Mucosa of stomach (tissue), 1 donor: Measurements from ENCODE around the gene CENPO.

Source experiments
- H3K27me3 ChIP-seq: one replicate; pipeline ENCODE4 v1.7.0; 2013; ENCODE audit warnings: mild to moderate bottlenecking, low read length; ENCODE audit not compliant: control insufficient read depth, insufficient read depth
- H3K36me3 ChIP-seq: one replicate; pipeline ENCODE4 v1.7.0; 2013; ENCODE audit warnings: low read length; ENCODE audit not compliant: control insufficient read depth, insufficient read depth
- H3K4me1 ChIP-seq: one replicate; pipeline ENCODE4 v1.7.0; 2013; ENCODE audit warnings: mild to moderate bottlenecking, low read length; ENCODE audit not compliant: control insufficient read depth, insufficient read depth
- H3K4me3 ChIP-seq: one replicate; pipeline ENCODE4 v1.7.0; 2013; ENCODE audit warnings: low read length
- H3K9ac ChIP-seq: one replicate; pipeline ENCODE4 v1.7.0; 2013; ENCODE audit warnings: mild to moderate bottlenecking, low read length, moderate library complexity
- H3K9me3 ChIP-seq: one replicate; pipeline ENCODE4 v1.7.0; 2013; ENCODE audit warnings: mild to moderate bottlenecking, low read length, moderate library complexity; ENCODE audit not compliant: control insufficient read depth
- donor health status: Pancreatic carcinoma.

Gene CENPO

GRCh38 chr2:24768013-24768412 lies 25.2 kb upstream of the CENPO start:
- Histone ChIP-seq H3K9me3 (no peaks in the 10 kb centered on the region), H3K9ac (no peak overlapping the region), H3K4me1 (no peaks in the 10 kb centered on the region), H3K27me3 (no peaks in the 10 kb centered on the region), H3K36me3 (peaks cover 4% of the 10 kb centered on the region), H3K4me3 (no peak overlapping the region)

GRCh38 chr2:24768601-24769000 lies 24.6 kb upstream of the CENPO start:
- no peaks in the 10 kb centered on the region for H3K27me3 ChIP-seq
- no peak overlapping the region for H3K4me3 ChIP-seq
- H3K36me3 ChIP-seq: peaks cover 4% of the 10 kb centered on the region
- H3K9ac ChIP-seq: no peak overlapping the region
- H3K9me3 ChIP-seq: no peaks in the 10 kb centered on the region
- no peaks in the 10 kb centered on the region for H3K4me1 ChIP-seq

GRCh38 chr2:24771061-24771460 lies 22.2 kb upstream of the CENPO start:
- H3K4me1 ChIP-seq: no peaks in the 10 kb centered on the region
- no peaks in the 10 kb centered on the region for H3K9me3 ChIP-seq
- H3K4me3 ChIP-seq: no peak overlapping the region
- no peak overlapping the region for H3K9ac ChIP-seq
- H3K27me3 ChIP-seq: no peaks in the 10 kb centered on the region
- H3K36me3 ChIP-seq: no peaks in the 10 kb centered on the region

- H3K9ac ChIP-seq: no peak overlapping the region
- H3K36me3 ChIP-seq: no peaks in the 10 kb centered on the region
- H3K4me3 ChIP-seq: no peak overlapping the region
- no peaks in the 10 kb centered on the region for H3K4me1 ChIP-seq
- H3K27me3 ChIP-seq: no peaks in the 10 kb centered on the region
- no peaks in the 10 kb centered on the region for H3K9me3 ChIP-seq
Measured at GRCh38 chr2:24771764-24772586, 21.2 kb upstream of the CENPO start.

GRCh38 chr2:24774373-24774772 lies 18.9 kb upstream of the CENPO start:
- Histone ChIP-seq H3K4me3 (no peak overlapping the region), H3K9me3 (no peaks in the 10 kb centered on the region), H3K36me3 (no peaks in the 10 kb centered on the region), H3K9ac (no peak overlapping the region), H3K27me3 (no peaks in the 10 kb centered on the region), H3K4me1 (peaks cover 3% of the 10 kb centered on the region)

- Histone ChIP-seq H3K9ac (no peak overlapping the region), H3K4me1 (peaks cover 3% of the 10 kb centered on the region), H3K9me3 (no peaks in the 10 kb centered on the region), H3K4me3 (no peak overlapping the region), H3K27me3 (no peaks in the 10 kb centered on the region), H3K36me3 (no peaks in the 10 kb centered on the region)
Measured at GRCh38 chr2:24779116-24779515, 14.1 kb upstream of the CENPO start.

GRCh38 chr2:24783641-24784040 lies 9.6 kb upstream of the CENPO start:
- no peaks in the 10 kb centered on the region for H3K9me3 ChIP-seq
- no peaks in the 10 kb centered on the region for H3K27me3 ChIP-seq
- peaks cover 3% of the 10 kb centered on the region for H3K4me1 ChIP-seq
- no peak overlapping the region for H3K9ac ChIP-seq
- no peaks in the 10 kb centered on the region for H3K36me3 ChIP-seq
- no peak overlapping the region for H3K4me3 ChIP-seq

- Histone ChIP-seq H3K9ac (no peak overlapping the region), H3K9me3 (no peaks in the 10 kb centered on the region), H3K4me1 (no peaks in the 10 kb centered on the region), H3K36me3 (no peaks in the 10 kb centered on the region), H3K4me3 (no peak overlapping the region), H3K27me3 (no peaks in the 10 kb centered on the region)
Measured at GRCh38 chr2:24785671-24786321, 7.4 kb upstream of the CENPO start.

GRCh38 chr2:24787532-24787931 lies 5.7 kb upstream of the CENPO start:
- H3K9me3 ChIP-seq: no peaks in the 10 kb centered on the region
- no peaks in the 10 kb centered on the region for H3K27me3 ChIP-seq
- H3K9ac ChIP-seq: no peak overlapping the region
- no peaks in the 10 kb centered on the region for H3K36me3 ChIP-seq
- H3K4me1 ChIP-seq: no peaks in the 10 kb centered on the region
- H3K4me3 ChIP-seq: no peak overlapping the region

GRCh38 chr2:24788816-24789215 lies 4.4 kb upstream of the CENPO start:
- Histone ChIP-seq H3K27me3 (no peaks in the 10 kb centered on the region), H3K4me1 (peaks cover 2% of the 10 kb centered on the region), H3K36me3 (no peaks in the 10 kb centered on the region), H3K9me3 (no peaks in the 10 kb centered on the region), H3K4me3 (no peak overlapping the region), H3K9ac (no peak overlapping the region)

GRCh38 chr2:24791452-24791851 lies 1.8 kb upstream of the CENPO start:
- Histone ChIP-seq H3K27me3 (no peaks in the 10 kb centered on the region), H3K9me3 (no peaks in the 10 kb centered on the region), H3K4me3 (no peak overlapping the region), H3K36me3 (no peaks in the 10 kb centered on the region), H3K9ac (no peak overlapping the region), H3K4me1 (peaks cover 7% of the 10 kb centered on the region)

GRCh38 chr2:24792542-24792873 lies 717 bp upstream of the CENPO start:
- Histone ChIP-seq H3K9me3 (no peaks in the 10 kb centered on the region), H3K27me3 (no peaks in the 10 kb centered on the region), H3K36me3 (no peaks in the 10 kb centered on the region), H3K4me1 (peaks cover 7% of the 10 kb centered on the region), H3K4me3 (peak overlapping the region; percentile 90), H3K9ac (peak overlapping the region; percentile 87)
